ENCODE measurements around the gene MAML3.

MAML3 gene

DNA sequence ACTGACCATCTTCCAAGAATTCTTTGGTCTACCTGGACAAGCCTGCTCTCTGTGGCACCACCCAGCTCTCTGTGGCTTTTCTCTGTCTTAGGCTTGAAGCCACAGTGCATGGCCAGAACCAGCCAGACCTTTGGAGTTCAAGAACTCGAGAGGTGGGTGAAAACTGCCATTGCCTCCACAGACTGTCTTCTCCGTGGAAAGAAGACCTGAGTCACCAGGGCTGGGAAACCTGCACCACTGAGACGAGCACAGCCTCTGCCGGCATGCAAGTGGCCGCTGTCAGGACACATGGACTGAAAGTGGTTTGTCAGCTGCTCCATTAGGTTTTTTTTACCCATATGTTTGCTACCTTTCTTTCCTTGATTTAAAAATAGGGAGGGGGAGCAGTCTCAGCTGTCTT is 413.9 kb downstream of the MAML3 start:
- TF ChIP-seq CEBPB (IDR thresholded peaks at IDR 0.05) (no peak), EGR1 (IDR thresholded peaks at IDR 0.05) (no peak), TCF12 (IDR thresholded peaks at IDR 0.05; ENCODE audit: low read depth) (no peak), TAF1 (IDR thresholded peaks at IDR 0.05; ENCODE audit: low read depth) (no peak), TEAD4 (IDR thresholded peaks at IDR 0.05) (no peak), EP300 (IDR thresholded peaks at IDR 0.05; ENCODE audit: borderline replicate concordance) (no peak)

DNA sequence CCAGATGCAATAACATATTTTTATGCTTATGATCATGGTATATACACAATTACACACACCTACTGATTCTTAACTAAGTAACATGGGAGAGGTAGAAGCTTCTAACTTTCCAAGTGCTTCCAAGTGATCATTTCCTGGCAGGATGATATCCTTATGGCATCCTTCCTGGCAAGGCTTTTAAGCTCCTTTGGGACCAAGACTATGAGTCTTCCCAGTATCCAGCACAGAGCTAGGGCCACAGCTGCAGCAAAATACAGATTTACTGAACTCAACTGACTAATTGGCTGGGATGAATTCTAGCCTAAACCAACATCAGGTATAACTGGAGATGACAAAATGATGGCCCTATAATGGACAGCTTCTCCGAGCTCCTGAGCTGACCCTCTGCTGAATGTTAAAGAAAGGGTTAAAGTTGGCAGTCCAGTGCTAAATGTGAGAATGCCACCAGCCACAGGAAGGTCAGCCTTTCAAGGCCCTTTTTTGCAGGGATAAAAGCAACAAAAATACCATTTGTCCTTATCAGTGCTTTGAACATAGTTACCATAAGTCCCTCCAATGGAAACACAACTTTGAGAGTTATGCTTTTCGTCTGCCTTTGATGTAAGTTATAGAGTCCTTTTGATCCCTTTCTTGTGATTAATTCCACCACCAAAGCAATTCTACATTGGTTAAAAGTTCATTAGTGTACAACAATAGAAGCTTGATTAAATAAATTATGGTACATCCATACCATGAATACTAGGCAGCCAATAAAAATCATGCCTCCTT is 415.0 kb downstream of the MAML3 start:
- TF ChIP-seq, protein P1, sequence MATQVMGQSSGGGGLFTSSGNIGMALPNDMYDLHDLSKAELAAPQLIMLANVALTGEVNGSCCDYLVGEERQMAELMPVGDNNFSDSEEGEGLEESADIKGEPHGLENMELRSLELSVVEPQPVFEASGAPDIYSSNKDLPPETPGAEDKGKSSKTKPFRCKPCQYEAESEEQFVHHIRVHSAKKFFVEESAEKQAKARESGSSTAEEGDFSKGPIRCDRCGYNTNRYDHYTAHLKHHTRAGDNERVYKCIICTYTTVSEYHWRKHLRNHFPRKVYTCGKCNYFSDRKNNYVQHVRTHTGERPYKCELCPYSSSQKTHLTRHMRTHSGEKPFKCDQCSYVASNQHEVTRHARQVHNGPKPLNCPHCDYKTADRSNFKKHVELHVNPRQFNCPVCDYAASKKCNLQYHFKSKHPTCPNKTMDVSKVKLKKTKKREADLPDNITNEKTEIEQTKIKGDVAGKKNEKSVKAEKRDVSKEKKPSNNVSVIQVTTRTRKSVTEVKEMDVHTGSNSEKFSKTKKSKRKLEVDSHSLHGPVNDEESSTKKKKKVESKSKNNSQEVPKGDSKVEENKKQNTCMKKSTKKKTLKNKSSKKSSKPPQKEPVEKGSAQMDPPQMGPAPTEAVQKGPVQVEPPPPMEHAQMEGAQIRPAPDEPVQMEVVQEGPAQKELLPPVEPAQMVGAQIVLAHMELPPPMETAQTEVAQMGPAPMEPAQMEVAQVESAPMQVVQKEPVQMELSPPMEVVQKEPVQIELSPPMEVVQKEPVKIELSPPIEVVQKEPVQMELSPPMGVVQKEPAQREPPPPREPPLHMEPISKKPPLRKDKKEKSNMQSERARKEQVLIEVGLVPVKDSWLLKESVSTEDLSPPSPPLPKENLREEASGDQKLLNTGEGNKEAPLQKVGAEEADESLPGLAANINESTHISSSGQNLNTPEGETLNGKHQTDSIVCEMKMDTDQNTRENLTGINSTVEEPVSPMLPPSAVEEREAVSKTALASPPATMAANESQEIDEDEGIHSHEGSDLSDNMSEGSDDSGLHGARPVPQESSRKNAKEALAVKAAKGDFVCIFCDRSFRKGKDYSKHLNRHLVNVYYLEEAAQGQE (IDR thresholded peaks at IDR 0.05; ENCODE audit: low read depth), result no peak
- TF ChIP-seq ZBTB7A (IDR thresholded peaks at IDR 0.05; ENCODE audit: low read depth), result no peak
- TF ChIP-seq EGR1 (IDR thresholded peaks at IDR 0.05), result no peak
- TF ChIP-seq CREB1 (IDR thresholded peaks at IDR 0.05; ENCODE audit: low read depth), result no peak
- no peak for TF ChIP-seq EP300 (IDR thresholded peaks at IDR 0.05; ENCODE audit: borderline replicate concordance)
- no peak for TF ChIP-seq FOXM1 (IDR thresholded peaks at IDR 0.05; ENCODE audit: borderline replicate concordance, low read depth)
- TF ChIP-seq RAD21 (IDR thresholded peaks at IDR 0.05; ENCODE audit: low read depth), result no peak
- no peak for TF ChIP-seq YY1 (IDR thresholded peaks at IDR 0.05; ENCODE audit: low read depth)
- TF ChIP-seq, protein P2, sequence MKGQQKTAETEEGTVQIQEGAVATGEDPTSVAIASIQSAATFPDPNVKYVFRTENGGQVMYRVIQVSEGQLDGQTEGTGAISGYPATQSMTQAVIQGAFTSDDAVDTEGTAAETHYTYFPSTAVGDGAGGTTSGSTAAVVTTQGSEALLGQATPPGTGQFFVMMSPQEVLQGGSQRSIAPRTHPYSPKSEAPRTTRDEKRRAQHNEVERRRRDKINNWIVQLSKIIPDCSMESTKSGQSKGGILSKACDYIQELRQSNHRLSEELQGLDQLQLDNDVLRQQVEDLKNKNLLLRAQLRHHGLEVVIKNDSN (IDR thresholded peaks at IDR 0.05), result no peak
- no peak for TF ChIP-seq TEAD4 (IDR thresholded peaks at IDR 0.05)
- no peak for TF ChIP-seq NFIC (IDR thresholded peaks at IDR 0.05)
- TF ChIP-seq TAF1 (IDR thresholded peaks at IDR 0.05; ENCODE audit: low read depth), result no peak
- TF ChIP-seq, protein P3, sequence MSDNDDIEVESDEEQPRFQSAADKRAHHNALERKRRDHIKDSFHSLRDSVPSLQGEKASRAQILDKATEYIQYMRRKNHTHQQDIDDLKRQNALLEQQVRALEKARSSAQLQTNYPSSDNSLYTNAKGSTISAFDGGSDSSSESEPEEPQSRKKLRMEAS (IDR thresholded peaks at IDR 0.05), result no peak
- no peak for TF ChIP-seq TCF12 (IDR thresholded peaks at IDR 0.05; ENCODE audit: low read depth)

DNA sequence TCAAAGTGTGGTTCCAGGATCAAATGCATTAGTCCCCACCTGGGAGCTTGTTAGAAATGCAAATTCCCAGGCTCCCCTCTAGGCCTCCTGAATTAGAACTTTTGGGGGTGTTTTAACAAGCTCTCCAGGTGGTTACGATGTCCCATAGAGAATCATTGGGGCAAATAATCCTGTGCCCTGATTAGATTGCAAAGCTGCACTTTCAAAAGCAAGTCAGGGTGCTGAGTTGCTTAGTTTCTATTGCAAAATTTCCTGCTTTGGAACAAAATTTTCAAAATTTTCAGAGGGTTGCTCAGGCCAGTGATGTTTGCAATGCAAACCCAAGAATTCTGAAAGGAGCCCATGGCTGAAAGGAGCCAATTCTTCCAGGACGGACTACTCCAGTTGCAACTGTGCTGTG is 417.3 kb downstream of the MAML3 start:
- TF ChIP-seq, protein P2 (IDR thresholded peaks at IDR 0.05), result no peak
- TF ChIP-seq EGR1 (IDR thresholded peaks at IDR 0.05) (no peak), TCF12 (IDR thresholded peaks at IDR 0.05; ENCODE audit: low read depth) (no peak), FOXM1 (IDR thresholded peaks at IDR 0.05; ENCODE audit: borderline replicate concordance, low read depth) (no peak), TAF1 (IDR thresholded peaks at IDR 0.05; ENCODE audit: low read depth) (no peak), EP300 (IDR thresholded peaks at IDR 0.05; ENCODE audit: borderline replicate concordance) (no peak), YY1 (IDR thresholded peaks at IDR 0.05; ENCODE audit: low read depth) (no peak), CEBPB (IDR thresholded peaks at IDR 0.05) (no peak), RAD21 (IDR thresholded peaks at IDR 0.05; ENCODE audit: low read depth) (no peak), ZBTB7A (IDR thresholded peaks at IDR 0.05; ENCODE audit: low read depth) (no peak), TEAD4 (IDR thresholded peaks at IDR 0.05) (no peak), CREB1 (IDR thresholded peaks at IDR 0.05; ENCODE audit: low read depth) (no peak), NFIC (IDR thresholded peaks at IDR 0.05) (no peak)
- TF ChIP-seq, protein P1 (IDR thresholded peaks at IDR 0.05; ENCODE audit: low read depth), result no peak
- TF ChIP-seq, protein P3 (IDR thresholded peaks at IDR 0.05), result no peak

DNA sequence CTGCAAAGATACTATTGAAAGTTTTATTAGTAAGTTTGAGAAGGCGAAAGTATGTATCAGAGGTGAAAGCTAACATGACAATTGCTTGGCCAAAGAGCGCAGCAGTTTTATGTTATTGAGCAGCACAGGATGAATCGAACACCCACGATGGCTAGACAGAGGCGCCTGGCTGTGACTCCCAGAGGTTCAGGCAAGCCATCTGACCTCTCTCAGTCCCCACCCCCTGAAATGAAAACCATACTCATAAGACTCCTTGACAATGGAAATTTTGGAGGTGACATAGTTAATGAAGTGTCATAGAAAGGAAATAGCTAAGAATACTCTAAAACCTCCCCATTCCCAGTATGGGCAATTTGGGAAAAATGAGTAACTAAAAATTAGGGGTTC is 417.7 kb downstream of the MAML3 start:
- TF ChIP-seq YY1 (IDR thresholded peaks at IDR 0.05; ENCODE audit: low read depth), result no peak
- no peak for TF ChIP-seq CREB1 (IDR thresholded peaks at IDR 0.05; ENCODE audit: low read depth)
- TF ChIP-seq ZBTB7A (IDR thresholded peaks at IDR 0.05; ENCODE audit: low read depth), result no peak
- no peak for TF ChIP-seq NFIC (IDR thresholded peaks at IDR 0.05)
- no peak for TF ChIP-seq TAF1 (IDR thresholded peaks at IDR 0.05; ENCODE audit: low read depth)
- no peak for TF ChIP-seq EP300 (IDR thresholded peaks at IDR 0.05; ENCODE audit: borderline replicate concordance)
- no peak for TF ChIP-seq EGR1 (IDR thresholded peaks at IDR 0.05)
- no peak for TF ChIP-seq CEBPB (IDR thresholded peaks at IDR 0.05)
- TF ChIP-seq, protein P1 (IDR thresholded peaks at IDR 0.05; ENCODE audit: low read depth), result no peak
- TF ChIP-seq FOXM1 (IDR thresholded peaks at IDR 0.05; ENCODE audit: borderline replicate concordance, low read depth), result no peak
- TF ChIP-seq, protein P2 (IDR thresholded peaks at IDR 0.05), result no peak
- no peak for TF ChIP-seq TEAD4 (IDR thresholded peaks at IDR 0.05)

Data from Ishikawa (cell line).